ENCODE measurements around the gene RPF1. TPM values are rescaled to one million over a fixed set of nuclear protein-coding genes. Genes with fewer than 3 reads are reported as not detected.
A peak's percentile ranks its signal among the peaks of the same experiment; 100 is the strongest.
"Not testable (repeated sequence)": the region's sequence is repeated elsewhere in the genome, so short reads cannot be mapped to it uniquely, and the experiment has no call there.

Gene RPF1
- total RNA-seq, 1 experiment from 2014 or later = 38.0 TPM

DNA sequence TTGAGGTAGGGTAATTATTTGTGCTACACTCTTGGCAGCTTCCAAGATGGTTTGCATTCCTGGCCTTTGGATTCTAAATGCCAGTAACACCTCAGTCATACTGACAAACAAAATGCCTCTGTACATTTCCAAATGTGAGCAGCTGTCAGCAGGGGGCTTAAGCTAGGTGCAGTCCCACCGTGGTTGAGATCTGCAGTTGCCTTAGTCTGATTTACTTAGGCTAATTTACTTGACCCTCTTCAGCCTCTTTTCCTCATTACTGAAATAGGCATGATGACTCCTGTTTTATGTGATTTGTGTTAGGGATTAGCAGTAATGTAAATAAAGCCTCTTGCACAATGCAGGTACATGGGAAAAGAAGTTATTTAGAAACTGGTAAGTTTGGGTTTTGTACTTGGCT lies 13.7 kb downstream of the RPF1 start:
- no peak for DNase-seq (ENCODE audit: low spot score)

DNA sequence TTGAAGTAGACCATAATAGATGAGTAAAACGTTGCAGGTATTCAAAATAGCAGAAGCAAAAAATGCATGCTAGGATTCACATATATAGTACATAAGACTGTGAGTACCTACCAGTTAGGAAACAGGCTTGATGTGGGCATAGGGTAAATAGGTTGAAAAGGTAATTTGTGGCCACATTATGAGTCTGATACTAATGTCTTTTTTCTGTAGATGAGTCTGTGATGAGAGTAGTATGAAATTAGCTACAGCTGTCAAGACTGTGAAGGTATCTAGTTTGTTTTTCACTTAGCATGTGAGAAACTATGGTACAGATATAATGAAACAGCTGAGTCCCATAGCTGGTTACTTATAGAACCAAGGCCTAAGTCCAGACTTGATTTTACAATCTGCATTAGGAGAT lies 14.7 kb downstream of the RPF1 start:
- no peak for DNase-seq (ENCODE audit: low spot score)

DNA sequence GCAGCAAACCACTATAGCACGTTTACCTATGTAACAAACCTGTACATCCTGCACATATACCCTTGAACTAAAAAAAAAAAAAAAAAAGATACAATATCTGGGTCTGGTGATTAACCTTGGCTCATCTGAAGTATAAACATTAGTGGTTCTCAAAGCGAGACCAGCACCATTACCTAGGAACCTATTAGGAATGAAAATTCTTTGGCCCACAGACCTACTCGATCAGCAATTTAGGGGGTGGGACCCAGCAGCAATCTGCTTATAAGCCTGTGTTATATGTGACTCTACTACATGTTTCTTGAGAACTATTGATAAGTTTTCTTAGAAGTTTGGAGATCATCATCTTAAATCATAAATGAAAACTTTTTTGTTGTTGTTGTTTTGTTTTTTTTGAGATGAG lies 17.4 kb downstream of the RPF1 start:
- DNase-seq (ENCODE audit: low spot score) = no peak

DNA sequence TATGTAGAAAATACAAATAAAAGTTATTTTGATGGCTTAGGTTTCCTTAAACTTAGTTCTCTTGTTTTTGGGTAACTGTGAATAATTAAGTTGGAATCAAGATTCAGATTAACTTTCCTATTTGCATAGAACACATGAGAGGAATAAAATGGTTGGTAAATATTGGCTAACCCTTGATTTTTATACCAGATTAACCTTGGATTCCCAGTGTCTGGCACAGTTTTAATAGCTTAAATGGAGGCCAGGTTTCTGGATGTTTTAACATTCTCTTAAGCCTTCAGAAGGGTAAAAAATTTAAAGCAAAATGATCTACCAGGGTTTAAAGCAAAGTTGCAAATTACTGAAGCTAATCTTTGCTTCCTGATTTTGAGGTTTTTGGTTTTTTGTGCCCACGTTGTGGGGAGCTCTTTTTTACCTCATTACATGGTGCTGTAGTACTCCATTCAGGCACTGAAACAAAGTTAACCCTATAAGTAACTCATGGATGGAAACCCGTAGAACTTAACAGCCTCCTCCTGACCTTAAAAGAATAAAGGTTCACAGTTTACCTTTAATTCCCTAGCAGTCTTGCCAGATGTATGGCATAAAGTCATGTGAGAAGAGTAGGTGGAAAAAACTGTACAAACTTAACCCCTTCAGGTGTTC lies 18.7 kb downstream of the RPF1 start:
- no peak for DNase-seq (ENCODE audit: low spot score)

DNA sequence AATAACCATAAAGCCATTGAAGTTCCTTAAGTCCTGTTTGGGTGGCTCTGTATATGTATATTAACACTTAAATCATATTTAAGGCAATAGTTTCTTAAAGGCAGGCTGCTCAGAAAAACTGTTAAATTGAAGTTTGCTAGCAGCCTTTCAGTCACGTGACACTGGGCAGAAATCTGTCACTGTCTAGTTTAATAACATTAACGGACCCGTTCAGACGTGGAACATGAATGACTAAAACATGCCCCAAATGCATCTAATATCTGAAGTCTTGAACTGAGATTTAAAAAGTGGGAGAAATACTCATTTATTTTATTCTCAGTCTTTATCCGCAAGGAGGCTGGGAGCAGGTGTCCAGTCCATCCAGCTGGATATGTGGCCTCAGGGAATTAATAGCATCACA lies 23.9 kb downstream of the RPF1 start:
- no peak for DNase-seq (ENCODE audit: low spot score)

DNA sequence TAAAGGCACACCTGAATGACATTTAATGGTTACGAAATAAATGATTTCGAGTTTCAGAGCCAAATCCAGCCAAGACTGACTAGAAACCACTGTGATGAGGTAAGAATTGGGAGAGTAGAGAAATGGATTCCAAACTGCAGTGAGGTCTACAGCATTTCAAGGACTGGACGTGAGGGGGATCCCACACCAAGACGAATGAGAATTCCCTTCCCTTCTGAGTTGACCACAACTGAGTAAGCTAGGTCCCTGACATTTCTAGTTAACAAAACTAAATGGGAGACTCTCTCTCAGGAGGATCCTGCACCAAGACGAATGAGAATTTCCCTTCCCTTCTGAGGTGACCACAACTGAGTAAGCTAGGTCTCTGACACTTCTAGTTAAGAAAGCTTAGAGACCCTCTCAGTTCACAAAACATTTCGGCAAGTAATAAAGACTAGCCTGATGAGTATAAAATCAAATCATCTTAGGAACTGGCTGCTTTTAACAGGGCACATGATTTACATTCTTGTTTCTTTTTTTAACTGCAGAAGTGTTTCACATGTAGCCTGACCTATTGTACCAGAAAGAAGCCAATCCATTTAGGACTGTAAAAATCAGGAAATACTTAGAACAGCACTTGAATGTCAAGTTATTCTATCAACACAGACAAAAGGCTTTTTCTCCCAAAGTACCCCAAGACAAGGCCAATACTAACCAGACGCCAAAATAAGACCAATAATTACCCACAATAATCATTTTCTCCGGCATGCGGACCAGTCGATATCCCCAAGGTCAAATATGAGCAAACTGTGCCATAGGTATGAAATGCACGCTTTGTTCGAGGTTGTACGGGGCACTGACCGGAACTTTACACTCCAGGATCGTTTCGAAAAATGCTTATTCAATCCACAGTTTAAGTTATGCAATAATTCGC lies 25.8 kb downstream of the RPF1 start:
- no peak for DNase-seq (ENCODE audit: low spot score)

DNA sequence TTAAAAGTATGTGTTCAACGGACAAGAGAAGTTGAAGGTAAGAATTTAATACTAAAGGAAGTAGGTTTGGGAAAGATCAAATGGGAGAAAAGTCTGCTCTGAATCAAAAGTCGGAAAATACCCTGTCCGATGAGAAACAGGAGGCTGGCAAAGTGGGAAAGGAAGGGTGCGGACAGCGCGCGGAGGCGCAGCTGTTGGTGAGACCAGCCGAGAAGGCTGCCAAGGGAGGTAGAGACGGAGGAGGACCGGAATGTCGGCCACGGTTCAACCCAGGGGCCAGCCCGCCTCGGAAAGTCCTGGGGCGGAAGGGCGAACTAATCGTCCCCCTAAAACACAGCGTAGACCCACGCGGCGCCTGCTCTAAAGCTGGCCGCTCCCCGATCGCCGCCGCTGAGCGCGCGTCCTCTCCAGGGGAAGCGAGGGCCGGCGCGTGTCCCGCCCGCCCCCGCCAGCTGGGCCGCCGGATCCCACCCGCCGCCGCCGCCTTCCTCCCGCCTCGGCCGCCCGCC lies 26.5 kb downstream of the RPF1 start:
- DNase-seq (ENCODE audit: low spot score) = peak; percentile 75

DNA sequence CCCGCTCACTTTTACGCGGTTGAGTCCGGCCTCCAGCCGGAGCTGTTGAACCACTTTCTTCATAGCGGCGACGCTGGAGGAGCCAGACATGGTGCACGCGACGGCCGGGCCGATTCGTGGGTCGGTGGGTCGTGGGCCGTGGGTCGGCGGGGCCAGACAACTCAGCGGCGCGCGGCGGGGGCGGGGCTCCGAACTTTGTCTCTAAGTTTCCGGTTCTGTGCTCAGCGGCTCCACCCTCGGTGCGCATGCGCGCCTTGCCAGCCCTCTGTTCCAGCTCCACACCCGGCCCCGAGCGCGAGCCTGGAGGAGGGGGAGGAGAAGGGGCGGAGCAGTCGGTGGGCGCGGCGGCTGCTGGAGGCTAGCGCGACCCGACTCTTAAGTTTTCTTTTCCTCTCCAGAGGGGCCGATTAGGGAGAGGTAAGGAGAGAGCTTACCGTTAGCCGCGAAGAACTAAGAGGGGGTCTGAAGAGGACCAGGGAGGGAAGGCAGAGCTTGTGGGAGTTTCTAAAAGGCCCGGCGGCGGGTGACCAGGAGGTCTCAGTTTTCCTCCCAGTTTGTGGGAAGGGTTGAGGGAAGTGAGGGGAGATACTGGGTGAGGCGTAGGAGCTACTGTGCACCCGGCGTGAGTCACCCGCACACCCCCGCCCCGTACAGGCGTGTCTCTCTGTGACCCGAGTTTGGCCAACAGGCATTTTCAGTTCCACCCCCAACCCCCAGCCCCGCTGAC lies 27.1 kb downstream of the RPF1 start, which contains the start of the genes GNG5 and SPATA1:
Gene GNG5 (minus strand): TSS at position 580 of the 727 bp plus-strand sequence. CDS start 490 bp downstream, at position 90.
Gene SPATA1 (plus strand): TSS at position 385 of the 727 bp plus-strand sequence. CDS start 9,974 bp downstream, outside the sequence.
- DNase-seq (ENCODE audit: low spot score) = peak; percentile 98

DNA sequence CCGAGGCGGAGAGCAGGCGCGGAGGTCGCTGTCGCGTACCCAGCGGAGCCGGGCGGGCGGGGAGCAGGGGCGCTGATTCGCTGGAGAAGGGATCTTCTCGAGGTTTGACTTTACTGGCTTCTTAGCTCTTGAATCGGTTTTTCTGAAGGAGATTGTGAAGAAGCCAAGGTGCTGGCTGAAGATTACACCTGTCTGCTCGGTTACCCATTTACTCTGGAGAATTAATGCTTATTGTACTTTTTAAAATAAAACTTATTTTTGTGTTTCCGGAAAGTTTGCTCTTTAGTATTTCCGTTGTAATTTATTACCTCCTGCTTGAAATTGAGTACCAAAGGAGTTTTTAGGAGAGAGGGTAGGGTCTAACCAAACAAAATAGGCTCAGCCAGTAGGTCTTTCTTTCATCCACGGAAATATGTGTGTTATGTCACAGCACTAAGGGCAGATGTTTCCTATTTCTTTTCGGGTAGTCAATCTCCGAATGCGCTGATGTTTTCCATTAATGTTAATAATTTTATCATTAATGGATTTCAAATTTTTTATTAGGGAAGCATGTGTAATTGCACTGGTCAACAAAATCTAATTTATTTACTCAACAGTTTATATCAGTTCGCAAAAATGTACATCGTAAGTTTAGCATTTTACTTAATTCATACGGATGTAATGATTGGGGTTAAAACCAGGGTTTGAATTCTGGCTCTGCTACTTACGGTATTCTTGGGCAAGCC lies 27.8 kb downstream of the RPF1 start:
- no peak for DNase-seq (ENCODE audit: low spot score)

DNA sequence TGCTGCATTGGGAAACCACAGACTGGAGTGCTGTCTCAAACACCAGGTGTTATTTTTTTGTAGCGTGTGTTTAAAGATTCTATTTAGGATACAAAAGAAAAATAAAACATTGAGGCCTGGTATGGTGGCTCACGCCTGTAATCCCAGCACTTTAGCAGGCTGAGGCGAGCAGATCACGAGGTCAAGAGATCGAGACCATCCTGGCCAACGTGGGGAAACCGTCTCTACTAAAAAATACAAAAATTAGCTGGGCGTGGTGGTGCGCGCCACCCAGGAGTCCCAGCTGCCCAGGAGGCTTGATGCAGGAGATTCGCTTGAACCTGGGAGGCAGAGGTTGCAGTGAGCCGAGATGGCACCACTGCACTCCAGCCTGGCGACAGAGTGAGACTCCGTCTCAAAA lies 28.8 kb downstream of the RPF1 start:
- DNase-seq (ENCODE audit: low spot score) = not testable (repeated sequence)

DNA sequence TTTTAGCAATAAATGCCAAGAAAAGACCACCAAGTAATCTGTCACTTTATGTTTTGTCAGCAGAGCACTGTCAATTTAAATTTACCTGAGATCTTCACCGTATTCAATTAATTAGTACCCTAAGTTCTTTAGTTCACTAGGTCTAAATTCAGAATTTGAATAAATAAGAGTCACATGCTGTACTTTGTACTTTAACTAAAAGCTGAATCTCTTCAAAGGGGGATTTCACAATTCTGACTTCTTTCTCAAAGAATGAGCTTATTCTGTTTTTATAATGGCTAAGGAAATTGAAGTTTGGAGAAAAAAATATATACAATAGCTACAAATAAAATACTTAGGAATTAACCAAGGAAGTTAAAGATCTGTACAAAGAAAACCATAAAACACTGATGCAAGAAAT lies 29.4 kb downstream of the RPF1 start:
- no peak for DNase-seq (ENCODE audit: low spot score)

DNA sequence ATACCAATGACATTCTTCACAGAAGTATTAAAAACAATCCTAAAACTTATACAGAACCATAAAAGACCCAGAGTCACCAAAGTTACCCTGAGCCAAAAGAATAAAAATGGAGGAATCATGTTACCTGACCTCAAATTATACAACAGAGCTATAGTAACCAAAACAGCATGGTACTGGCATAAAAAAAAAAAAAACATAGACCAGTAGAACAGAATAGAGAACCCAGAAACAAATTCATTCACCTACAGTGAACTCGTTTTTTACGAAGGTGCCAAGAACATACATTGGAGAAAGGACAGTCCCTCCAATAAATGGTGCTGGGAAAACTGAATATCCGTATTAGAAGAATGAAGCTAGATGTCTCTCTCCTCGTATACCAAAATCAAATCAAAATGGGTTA lies 30.0 kb downstream of the RPF1 start:
- no peak for DNase-seq (ENCODE audit: low spot score)

DNA sequence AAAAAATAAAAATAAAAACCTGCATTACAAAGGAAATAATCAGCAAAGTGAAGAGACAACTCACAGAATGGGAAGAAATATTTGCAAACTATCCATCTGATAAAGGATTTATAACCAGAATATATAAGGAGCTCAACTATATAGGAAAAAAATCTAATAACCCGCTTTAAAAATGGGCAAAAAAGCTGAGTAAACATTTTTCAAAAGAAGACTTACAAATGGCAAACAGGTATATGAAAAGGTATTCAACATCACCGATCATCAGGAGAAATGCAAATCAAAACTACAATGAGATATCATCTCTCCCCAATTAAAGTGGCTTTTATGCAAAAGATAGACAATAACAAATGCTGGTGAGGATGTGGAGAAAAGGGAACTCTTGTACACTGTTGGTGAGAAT lies 31.1 kb downstream of the RPF1 start:
- no peak for DNase-seq (ENCODE audit: low spot score)

DNA sequence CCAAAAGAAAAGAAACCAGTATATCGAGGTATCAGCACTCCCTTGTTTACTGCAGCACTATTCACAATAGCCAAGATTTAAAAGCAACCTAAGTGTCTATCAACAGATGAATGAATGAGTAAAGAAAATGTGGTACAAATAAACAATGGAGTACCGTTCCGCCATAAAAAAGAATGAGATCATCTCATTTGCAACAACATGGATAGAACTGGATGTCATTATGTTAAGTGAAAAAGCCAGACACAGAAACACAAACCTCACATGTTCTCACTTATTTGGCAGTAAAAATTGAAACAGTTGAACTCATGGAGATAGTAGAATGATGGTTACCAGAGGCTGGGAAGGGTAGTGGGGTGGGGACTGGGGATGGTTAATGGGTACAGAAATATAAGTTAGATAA lies 31.6 kb downstream of the RPF1 start:
- DNase-seq (ENCODE audit: low spot score) = no peak

DNA sequence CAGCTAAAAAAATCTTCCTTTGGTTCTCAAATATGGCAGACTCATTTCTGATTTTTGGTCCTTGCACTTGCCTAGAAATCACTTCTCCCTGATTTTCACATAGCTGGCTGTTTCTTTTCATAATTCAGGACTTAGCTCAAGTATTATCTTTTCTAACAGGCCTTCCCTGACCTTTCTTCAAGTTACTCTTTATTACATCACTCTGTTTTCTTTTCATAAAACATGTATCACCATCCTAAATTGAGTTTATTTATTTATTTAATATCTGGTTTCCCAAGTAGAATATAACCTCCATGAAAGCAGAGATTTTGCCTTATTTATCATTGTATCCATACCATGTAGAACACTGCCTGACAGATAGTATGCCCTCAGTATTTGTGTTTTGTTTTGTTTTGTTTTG lies 45.5 kb downstream of the RPF1 start:
- no peak for DNase-seq (ENCODE audit: low spot score)

DNA sequence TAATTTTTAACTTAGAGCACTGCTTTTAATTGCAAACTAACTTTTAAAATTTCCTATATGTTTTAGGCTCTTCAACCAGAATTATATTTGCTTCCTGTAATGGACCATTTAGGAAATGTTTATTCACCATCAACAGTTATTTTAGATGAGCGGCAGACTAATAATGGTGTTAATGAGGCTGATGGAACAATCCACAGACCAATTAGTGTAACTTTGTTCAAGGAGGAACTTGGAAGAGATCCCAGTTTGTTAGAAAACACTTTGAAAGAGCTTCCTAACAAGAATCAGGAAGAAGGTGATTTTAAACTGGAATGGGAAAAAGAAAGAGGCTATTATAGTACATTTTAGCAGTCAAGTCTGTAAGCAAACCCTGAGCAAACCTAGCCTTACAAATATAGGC lies 46.7 kb downstream of the RPF1 start:
- no peak for DNase-seq (ENCODE audit: low spot score)

DNA sequence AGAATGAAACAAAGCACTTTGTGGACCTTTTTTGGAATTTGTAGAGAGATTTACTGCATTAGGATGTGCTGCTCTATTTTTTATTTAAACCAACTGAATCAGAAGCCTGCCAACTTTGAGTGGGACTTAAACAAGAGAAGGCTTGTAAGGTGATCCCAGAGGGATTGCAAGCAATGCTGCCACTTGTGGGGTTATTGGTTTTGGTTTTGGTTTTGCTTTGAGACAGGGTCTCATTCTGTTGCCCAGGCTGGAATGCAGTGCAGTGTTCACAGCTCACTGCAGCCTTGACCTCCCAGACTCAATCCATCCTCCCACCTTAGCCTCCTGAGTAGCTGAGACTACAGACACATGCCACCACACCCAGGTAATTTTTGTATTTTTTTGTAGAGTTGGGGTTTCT lies 59.5 kb downstream of the RPF1 start:
- no peak for DNase-seq (ENCODE audit: low spot score)

DNA sequence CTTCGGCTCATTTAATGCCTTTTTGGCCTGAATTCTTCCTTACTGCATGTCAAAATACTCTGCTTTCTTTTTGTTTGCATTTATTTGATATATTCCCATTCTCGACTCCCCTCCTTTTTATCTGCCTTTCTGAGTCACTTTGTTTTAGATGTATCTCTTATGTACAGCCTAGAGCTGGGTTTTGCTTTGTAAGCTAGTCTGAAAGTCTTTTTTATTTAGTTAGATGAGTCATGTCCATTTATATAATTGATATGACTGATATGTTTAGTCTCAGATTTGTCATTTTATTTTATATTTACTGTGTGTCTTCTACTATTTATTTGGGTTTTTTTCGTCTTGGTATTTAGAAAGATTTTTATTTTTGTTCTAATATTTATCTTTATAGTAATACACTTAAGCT lies 60.9 kb downstream of the RPF1 start:
- DNase-seq (ENCODE audit: low spot score) = no peak

DNA sequence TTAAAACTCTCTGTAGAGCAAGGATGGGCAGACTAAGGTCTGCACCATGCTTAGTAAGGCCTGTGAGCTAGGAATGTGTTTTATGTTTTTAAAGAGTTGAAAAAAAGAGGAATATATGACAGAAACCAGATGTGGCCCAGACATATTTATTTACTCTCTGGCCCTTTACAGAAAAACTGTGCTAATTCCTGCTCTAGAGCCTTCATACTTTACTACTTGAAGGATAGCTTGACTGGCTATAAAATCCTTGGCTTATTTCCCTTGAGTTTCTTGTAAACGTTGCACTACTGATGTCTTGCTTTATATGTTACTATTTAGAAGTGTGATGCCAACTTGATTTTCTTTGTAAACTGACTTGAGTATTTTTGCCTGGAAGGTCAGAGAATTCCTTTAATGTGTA lies 61.7 kb downstream of the RPF1 start:
- no peak for DNase-seq (ENCODE audit: low spot score)

DNA sequence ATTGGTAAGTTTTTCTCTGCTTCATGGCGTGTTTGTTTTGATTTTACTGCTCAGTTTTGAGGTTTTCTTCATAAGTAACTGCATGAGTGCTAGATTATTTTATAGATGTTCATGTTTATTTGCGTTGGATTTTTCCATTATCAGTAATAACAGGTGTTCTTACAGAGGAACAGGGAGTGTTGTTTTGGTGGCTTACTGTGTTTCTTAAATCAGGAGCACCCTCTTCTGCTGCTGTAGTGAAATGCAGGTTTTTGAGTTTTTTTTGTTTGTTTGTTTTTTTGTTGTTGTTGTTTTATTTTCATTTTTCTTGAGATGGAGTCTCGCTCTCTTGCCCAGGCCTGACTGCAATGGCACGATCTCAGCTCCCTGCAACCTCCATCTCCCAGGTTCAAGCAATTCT lies 62.6 kb downstream of the RPF1 start:
- DNase-seq (ENCODE audit: low spot score) = peak; percentile 5

Data from HT-29 (cell line).